DLD1 (cell line): Measurements from ENCODE around the gene EDIL3.
"Not testable (repeated sequence)": the region's sequence is repeated elsewhere in the genome, so short reads cannot be mapped to it uniquely, and the experiment has no call there.

Source experiments
- in situ Hi-C: cut with HindIII; loops from 2 replicates; pipeline ENCODE4 v1.10.0; 2017; ENCODE audit warnings: low sequenced_read_pairs

EDIL3 gene

DNA sequence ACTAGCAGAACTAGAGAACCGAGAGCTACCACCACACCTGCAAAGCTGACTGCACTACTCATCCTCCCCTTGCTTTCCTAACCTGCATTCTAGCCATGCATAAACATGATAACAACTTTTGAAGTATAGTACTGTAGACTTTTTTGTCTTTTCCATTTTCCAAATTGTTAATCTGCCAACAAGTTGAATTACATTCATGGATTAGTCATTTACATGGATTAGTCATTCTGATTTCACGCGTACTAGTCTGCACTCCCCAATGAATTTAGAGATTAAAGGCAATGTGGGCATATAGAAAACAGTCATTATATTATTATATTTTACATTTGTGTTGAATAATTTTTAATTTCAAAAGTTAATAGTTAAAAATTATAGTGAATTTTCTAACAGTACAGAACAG, 81.4 kb downstream of the EDIL3 start:
- in situ Hi-C loops, result no loop called here

GRCh38 chr5:84301535-84301934, 83.1 kb downstream of the EDIL3 start:
- in situ Hi-C loops, result no loop called here

GRCh38 chr5:84299959-84300358, 84.7 kb downstream of the EDIL3 start:
- in situ Hi-C loops, result no loop called here

DNA sequence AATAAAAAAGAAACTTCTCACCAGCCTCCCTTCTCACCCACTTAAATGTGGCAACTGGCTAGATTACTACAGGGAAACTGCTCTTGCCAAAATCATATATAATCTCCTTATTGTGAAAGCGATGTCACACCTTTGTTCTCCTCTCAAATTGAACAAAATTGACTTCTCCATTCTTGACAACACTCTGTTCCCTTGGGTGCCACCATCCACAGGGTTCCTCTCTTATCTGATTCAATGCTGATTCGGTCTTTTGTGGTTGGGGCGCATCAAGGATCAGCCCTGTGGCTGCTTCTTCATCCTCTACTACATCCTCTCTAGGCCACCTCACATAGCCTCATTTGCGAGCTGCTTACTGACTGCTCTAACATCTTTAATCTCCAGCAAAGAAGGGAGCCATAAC, 86.1 kb downstream of the EDIL3 start:
- in situ Hi-C loops, result no loop called here

DNA sequence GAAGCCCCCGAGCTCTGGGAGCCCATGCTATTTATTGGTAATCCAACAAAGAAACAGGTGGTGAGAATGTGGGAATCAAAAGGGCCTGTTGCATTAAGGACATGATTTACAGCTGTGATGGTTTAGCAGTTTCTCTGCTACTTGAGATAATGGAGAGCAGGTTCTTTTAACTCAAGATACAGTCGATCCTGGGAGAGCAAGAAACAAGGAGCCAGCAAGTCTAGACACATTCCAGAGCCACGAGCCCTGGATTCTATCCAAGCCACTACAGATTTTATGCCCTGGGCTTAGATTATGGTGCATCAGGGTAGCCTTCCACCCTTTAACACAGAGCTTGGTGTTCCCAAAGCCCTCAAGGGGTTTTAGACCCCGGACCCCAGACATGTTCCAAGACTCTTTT, 87.0 kb downstream of the EDIL3 start:
- in situ Hi-C loops, result not testable (repeated sequence)

DNA sequence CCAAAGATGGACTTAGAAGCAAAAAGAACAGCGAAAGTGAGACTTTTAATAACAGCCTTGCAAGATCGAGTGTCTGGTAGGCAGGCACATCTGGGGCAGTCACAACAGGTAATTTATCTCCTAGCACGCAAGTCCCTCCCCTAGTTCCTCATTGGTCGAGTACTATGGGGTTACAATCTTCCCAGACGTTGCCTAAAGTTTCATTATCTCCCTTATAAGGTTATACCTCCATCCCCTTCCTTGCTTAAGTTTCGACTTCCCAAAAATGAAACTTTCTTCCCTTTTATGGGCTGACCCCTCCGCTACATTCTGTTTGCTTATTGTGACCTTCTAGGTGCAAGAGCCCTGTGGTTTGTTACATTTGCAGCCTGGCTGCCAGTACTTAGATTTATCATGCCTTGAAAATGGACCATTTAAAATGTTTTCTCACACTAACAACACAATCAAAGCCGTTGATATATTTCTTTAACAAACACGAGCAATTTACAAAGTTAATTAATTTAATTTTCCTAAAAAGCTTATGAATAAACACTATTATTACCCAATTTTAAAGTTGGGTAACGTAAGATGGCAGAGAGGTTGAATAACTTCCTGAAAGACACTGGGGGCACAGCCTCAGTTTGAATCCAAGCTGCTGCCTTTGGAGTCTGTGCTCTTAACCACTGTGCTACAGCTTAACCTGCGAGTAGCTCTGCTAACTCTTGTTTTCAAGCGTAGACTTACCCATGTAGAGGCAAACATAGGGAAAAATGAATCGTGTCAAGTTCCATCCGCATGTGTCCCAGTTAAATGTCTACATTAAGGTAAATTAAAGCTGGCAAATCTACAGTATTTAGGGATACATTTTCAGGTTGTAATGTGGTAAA, 91.7 kb downstream of the EDIL3 start:
- in situ Hi-C loops, result no loop called here

GRCh38 chr5:84292000-84292642, 92.6 kb downstream of the EDIL3 start:
- in situ Hi-C loops, result no loop called here

DNA sequence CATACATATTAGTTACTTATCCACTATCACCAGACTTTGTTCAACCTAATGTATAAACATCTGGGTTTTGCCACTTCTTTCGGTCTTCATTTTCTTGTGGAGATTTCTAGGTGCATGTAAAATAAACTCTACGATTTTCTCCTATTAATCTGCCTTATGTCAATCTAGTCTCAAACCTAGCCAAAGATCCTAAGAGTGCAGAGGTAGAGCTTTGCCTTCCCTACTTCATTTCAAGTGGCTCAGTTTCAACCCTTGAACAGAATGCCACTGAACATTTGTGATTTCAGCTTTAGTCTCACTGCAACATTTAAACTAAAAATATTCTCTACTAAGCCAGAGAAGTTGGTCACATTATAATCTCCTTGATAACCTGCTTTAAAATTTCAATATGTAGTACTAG, 94.0 kb downstream of the EDIL3 start:
- in situ Hi-C loops, result no loop called here

DNA sequence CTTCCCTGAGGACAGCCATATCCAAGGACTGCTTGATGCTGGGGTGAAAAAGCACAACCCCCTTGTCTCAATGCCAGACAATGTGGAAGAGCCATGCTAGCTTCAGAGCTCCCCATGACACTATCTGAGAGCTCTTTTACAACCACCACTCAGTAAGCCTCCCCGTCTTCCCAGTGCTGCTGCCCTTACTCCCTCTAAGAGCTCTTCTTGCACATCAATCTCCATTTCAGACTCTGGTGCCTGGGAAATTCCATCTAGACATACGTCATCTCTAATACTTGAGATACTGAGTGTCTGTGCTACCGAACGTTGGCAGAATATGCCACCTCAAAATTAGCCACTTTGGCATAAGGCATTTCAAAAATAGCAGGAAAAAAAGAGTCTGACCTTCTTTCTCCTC, 94.5 kb downstream of the EDIL3 start:
- in situ Hi-C loops, result no loop called here

- in situ Hi-C loops, result no loop called here
Observed at GRCh38 chr5:84287951-84288350, 96.7 kb downstream of the EDIL3 start.

DNA sequence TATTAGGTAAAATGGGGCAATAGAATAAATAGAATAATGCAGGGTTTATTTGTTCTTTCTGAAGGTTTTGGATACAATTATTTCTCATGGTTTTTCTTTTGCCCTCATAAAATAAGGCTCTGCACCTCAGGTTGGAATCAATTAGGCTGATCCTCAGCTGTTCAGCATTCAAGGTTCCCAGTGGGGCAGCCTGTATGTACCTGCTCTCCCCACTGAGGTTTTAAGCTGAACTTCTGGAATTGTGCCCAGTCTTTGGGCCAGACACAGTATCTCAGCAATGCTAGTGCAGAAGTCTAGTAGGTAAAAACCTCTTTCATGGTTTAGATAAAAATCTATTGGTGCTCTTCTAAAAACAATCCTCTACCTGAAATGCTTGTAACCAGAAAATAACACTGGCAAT, 98.0 kb downstream of the EDIL3 start:
- in situ Hi-C loops, result no loop called here

GRCh38 chr5:84285641-84286637, 98.7 kb downstream of the EDIL3 start:
- in situ Hi-C loops, result no loop called here

DNA sequence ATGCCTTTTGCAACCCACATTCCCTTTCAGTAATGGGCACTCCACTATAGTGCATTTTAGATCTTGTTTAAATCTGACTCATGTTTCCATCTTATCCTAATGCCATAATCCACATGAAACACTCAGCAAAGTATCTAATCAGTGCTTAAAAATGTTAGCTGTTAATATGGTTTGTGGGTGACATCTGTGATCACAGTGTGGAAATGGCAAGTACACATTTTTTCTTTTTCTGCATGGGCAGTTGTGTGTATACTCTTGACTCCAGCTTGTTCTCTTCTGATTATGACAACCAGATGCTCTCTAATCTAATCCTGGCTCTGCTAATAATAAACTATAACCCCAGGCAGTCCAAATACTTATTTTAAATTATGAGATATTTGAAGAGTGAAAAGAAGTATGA, 103.3 kb downstream of the EDIL3 start:
- in situ Hi-C loops, result no loop called here

- in situ Hi-C loops, result no loop called here
Observed at GRCh38 chr5:84279234-84279633, 105.4 kb downstream of the EDIL3 start.

GRCh38 chr5:84275609-84276008, 109.1 kb downstream of the EDIL3 start:
- in situ Hi-C loops, result no loop called here

DNA sequence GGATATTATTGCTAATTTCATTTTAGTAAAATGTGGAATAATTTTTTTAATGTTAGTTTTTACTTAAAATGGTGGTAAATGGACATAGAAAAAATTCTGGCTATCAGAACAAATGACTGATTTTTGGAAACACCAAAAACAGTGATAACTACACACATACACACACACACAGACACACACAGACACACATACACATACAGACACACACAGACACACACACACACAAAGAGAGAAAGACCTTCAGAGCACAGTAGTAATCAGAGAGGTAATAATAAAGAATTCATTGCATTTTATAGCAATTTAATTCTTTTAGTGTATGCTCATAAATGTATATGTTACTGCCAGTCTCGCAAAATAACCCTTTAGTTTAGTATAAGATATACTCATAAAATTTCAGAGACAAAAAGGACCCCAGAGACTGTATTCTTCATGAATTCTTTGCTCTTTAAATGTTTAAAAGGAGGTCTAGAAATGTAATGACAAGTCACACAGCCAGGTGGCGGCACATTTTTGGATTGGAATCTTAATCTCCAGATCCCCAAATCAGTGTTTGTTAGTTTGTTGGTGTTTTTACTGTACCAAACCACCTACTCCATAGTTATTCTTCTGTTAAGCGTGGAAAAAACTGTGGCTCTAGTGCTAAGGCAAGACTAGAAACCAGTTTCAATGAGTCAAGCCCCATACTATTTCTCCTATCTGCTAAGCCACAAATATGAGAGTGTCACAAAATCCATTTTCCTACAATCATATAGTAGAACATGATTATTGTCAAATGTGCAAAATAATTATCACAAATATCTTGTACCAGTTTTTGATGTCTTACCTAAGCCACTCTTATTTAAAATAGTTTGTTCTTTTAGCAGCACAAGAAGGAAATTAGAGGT, 109.9 kb downstream of the EDIL3 start:
- in situ Hi-C loops, result no loop called here

GRCh38 chr5:84273517-84273883, 111.2 kb downstream of the EDIL3 start:
- in situ Hi-C loops, result no loop called here

DNA sequence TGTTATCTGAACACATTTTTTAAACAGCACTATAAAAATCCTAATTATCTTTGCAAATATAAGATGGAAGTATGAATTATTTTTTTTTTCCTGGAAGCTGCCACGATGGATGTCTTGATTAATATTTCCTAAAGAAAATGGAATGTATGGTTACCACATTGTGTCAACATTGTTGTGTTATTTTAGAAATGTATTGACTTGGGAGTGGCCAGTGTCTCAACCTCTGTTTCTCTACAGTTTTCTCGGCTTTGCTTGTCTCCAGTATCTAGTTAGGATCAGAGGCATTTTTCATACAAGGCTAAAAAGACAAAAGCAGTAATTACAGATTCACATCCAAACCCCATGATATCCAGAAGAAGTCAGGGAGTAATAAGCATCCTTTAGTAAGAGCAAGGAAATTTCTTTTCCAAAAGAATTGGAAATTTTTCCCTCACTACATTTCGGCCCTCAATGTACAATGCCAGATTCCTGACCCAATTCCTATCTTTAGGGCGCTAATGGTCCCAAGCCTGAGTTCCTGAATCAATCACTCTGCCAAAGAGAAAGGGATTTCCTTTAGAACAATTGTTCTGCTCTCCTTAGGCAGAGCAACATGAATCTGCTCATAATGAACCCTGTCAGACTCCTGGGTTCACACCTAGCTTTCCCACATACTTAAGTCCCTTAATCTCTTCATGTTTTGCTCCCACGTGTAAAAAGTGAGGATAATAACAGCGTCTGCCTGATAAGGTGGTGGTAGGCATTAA, 111.7 kb downstream of the EDIL3 start:
- in situ Hi-C loops, result no loop called here

GRCh38 chr5:84265739-84266550, 118.7 kb downstream of the EDIL3 start:
- in situ Hi-C loops, result no loop called here
